Lung (tissue), 12 donors: ENCODE results near the gene DPY19L1. TPM values are rescaled to one million over a fixed set of nuclear protein-coding genes. Genes with fewer than 3 reads are reported as not detected.

Source experiments
- ATAC-seq: fragments of 200-7000 bp; cut with Tn5 transposase; one replicate; pipeline ENCODE4 v1.9.1; 2020; ENCODE audit warnings: moderate number of reproducible peaks; ENCODE audit not compliant: insufficient read depth, low FRiP score
- DNase-seq, 3 donors: peaks; one replicate each; pipeline ENCODE4 v3.0.0-alpha.2; 2013 to 2017
- H3K27ac ChIP-seq, 2 donors: one replicate each; pipeline ENCODE4 v1.5.1; 2013; ENCODE audit warnings: mild to moderate bottlenecking in 2 of 2, moderate library complexity in 2 of 2, control low read depth in 1 of 2, inconsistent platforms in 1 of 2, low read depth in 1 of 2, low read length in 1 of 2
- H3K27me3 ChIP-seq, 3 donors: one replicate each; pipeline ENCODE4 v1.5.1; 2013; ENCODE audit warnings: low read length in 2 of 3; ENCODE audit not compliant: control insufficient read depth in 3 of 3, insufficient read depth in 3 of 3
- H3K36me3 ChIP-seq, 4 donors: one replicate each; pipeline ENCODE4 v1.5.1; 2013; ENCODE audit warnings: low read length in 4 of 4, mild to moderate bottlenecking in 1 of 4, moderate library complexity in 1 of 4; ENCODE audit not compliant: control insufficient read depth in 4 of 4, insufficient read depth in 4 of 4
- H3K4me1 ChIP-seq, 5 donors: one replicate each; pipeline ENCODE4 v1.5.1; 2013; ENCODE audit warnings: low read length in 5 of 5, mild to moderate bottlenecking in 2 of 5, moderate library complexity in 1 of 5; ENCODE audit not compliant: control insufficient read depth in 5 of 5, insufficient read depth in 5 of 5
- H3K4me3 ChIP-seq: one replicate; pipeline ENCODE4 v1.5.1; 2013; ENCODE audit warnings: mild to moderate bottlenecking, control low read depth, moderate library complexity
- H3K9ac ChIP-seq, 2 donors: one replicate each; pipeline ENCODE4 v1.5.1; 2013; ENCODE audit warnings: low read length in 2 of 2, control low read depth in 1 of 2; ENCODE audit not compliant: insufficient read depth in 1 of 2
- H3K9me3 ChIP-seq, 4 donors: one replicate each; pipeline ENCODE4 v1.5.1; 2013; ENCODE audit warnings: low read length in 3 of 4, mild to moderate bottlenecking in 1 of 4, moderate library complexity in 1 of 4; ENCODE audit not compliant: control insufficient read depth in 4 of 4, insufficient read depth in 3 of 4
- CTCF ChIP-seq: IDR thresholded peaks from 2 replicates; pipeline ENCODE4 v1.5.1; 2012; ENCODE audit warnings: mild to moderate bottlenecking; ENCODE audit errors: control extremely low read depth, extremely low read depth
- WGBS, 2 donors: extraction: QIAGEN DNeasy Blood & Tissue Kit; methylation state at CpG; one replicate each; pipeline ENCODE4 v1.1.7; 2013; 5-methylcytosine and 5-hydroxymethylcytosine counted together
- polyA plus RNA-seq, 2 donors: library from polyadenylated mRNA; stranded (reverse); fragments of 200-250 nt; gene quantifications; one replicate each; pipeline ENCODE4 v1.2.1, GENCODE V29; 2013
- total RNA-seq, 2 donors: library from RNA; depleted of rRNA in 1 of 2; stranded (reverse); fragments of >200 nt in 1 of 2; gene quantifications; one replicate each; pipeline ENCODE4 v1.2.1, GENCODE V29; 2014 to 2021
- donor health status: control.
- donor health status: control.
- donor health status: Bipolar disorder and iron deficiency.
- donor health status: healthy.
- donor health status: DM: yes; HTN: yes; CAD: no.

The DPY19L1 gene
- total and polyA plus RNA-seq, 4 donors = 10.4 to 83.3 (median 32.7) TPM

- TF ChIP-seq CTCF = no peak
- ATAC-seq = no peak
- no peak overlapping the region for H3K9ac ChIP-seq
- H3K9me3 ChIP-seq = no peaks in the 10 kb centered on the region
- no peak overlapping the region for H3K27ac ChIP-seq
- no peak overlapping the region for H3K4me3 ChIP-seq
- peaks cover 0 to 10% (median 0%) of the 10 kb centered on the region in 5 donors for H3K4me1 ChIP-seq
- no peak for DNase-seq
- 76 to 77% methylated on average over 3 of the region's 3 CpGs for WGBS, 2 donors
- no peaks in the 10 kb centered on the region for H3K27me3 ChIP-seq
- H3K36me3 ChIP-seq = peaks cover 0 to 4% (median 2%) of the 10 kb centered on the region in 4 donors
Measured at GRCh38 chr7:35019801-35020200, 17.5 kb downstream of the DPY19L1 start.

GRCh38 chr7:35019179-35019729 is 18.0 kb downstream of the DPY19L1 start:
- H3K4me1 ChIP-seq = peaks cover 0 to 10% (median 0%) of the 10 kb centered on the region in 5 donors
- no peak overlapping the region for H3K9ac ChIP-seq
- 93 to 97% methylated on average over 2 of the region's 2 CpGs for WGBS, 2 donors
- no peaks in the 10 kb centered on the region for H3K9me3 ChIP-seq
- no peak for DNase-seq
- H3K27ac ChIP-seq = no peak overlapping the region
- no peaks in the 10 kb centered on the region for H3K27me3 ChIP-seq
- TF ChIP-seq CTCF = no peak
- H3K4me3 ChIP-seq = no peak overlapping the region
- H3K36me3 ChIP-seq = peaks cover 3 to 5% (median 3%) of the 10 kb centered on the region in 4 donors
- ATAC-seq = no peak

- no peak overlapping the region for H3K27ac ChIP-seq
- 87 to 91% methylated on average over 1 of the region's 1 CpG for WGBS, 2 donors
- no peak for TF ChIP-seq CTCF
- peaks cover 0 to 3% (median 0%) of the 10 kb centered on the region in 5 donors for H3K4me1 ChIP-seq
- H3K4me3 ChIP-seq = no peak overlapping the region
- H3K9ac ChIP-seq = no peak overlapping the region
- peaks cover 6 to 13% (median 9%) of the 10 kb centered on the region in 4 donors for H3K36me3 ChIP-seq
- DNase-seq = no peak
- no peaks in the 10 kb centered on the region for H3K27me3 ChIP-seq
- no peak for ATAC-seq
- H3K9me3 ChIP-seq = no peaks in the 10 kb centered on the region
Measured at GRCh38 chr7:35015346-35015859, 21.9 kb downstream of the DPY19L1 start.
